Measurements from ENCODE around the gene HYLS1.

HYLS1 gene

GRCh38 chr11:125925804-125926203, 38.3 kb downstream of the HYLS1 start:
- no peak overlapping the region for H3K4me3 ChIP-seq (ENCODE audit: low read depth, low read length)
- TF ChIP-seq CTCF (IDR thresholded peaks at IDR 0.05; ENCODE audit: control insufficient read depth, extremely low read depth, insufficient read depth) = no peak
- no peak for DNase-seq (ENCODE audit: low read depth)

DNA sequence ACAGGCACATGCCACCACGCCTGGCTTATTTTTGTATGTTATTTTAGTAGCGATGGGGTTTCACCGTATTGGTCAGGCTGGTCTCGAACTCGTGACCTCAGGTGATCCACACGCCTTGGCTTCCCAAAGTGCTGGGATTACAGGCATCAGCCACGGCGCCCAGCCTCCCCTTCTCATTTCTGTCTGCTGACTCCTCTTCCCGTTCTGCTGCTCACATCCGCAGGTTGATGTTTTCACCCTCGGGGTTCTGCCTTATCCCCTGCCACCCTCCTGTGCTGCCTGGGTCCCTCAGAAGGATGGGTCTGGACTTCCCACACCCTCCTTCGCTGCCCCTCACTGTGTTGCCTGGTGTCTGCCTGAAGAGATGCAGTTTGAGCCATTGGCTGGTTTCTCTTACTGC, 39.2 kb downstream of the HYLS1 start:
- DNase-seq (ENCODE audit: low read depth) = no peak
- TF ChIP-seq CTCF (IDR thresholded peaks at IDR 0.05; ENCODE audit: control insufficient read depth, extremely low read depth, insufficient read depth) = no peak
- no peak overlapping the region for H3K4me3 ChIP-seq (ENCODE audit: low read depth, low read length)

DNA sequence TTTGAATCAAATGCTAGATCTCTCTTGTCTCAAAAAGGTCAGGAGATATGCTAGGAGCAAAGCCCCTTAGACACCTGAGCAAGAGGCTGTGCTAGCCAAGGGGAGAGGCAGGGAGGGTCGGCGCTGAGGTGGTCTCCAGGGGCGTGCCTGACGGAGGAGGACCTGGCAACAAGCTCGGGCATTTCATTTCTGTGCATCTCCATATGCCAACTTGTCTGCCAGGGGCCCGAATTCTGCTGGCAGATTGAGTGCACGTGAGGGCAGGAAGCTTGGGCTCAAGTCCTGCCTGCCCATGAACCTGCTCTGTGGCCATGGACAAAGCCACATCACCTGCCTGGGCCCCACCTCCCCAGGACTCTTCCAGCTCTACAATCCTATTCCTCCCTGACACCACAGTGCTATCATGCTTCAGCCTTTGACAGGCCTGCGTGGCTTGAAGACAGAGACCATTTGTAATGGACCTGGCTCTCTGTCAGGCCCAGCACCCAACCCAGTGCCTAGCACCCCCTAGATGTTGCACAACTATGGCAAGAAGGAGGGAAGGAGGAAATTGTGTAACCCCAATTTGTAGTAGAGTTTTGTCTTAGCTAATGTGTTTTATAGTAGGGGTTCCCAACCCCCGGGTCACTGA, 42.1 kb downstream of the HYLS1 start:
- DNase-seq (ENCODE audit: low read depth) = no peak
- TF ChIP-seq CTCF (IDR thresholded peaks at IDR 0.05; ENCODE audit: control insufficient read depth, extremely low read depth, insufficient read depth) = no peak
- no peak overlapping the region for H3K4me3 ChIP-seq (ENCODE audit: low read depth, low read length)

DNA sequence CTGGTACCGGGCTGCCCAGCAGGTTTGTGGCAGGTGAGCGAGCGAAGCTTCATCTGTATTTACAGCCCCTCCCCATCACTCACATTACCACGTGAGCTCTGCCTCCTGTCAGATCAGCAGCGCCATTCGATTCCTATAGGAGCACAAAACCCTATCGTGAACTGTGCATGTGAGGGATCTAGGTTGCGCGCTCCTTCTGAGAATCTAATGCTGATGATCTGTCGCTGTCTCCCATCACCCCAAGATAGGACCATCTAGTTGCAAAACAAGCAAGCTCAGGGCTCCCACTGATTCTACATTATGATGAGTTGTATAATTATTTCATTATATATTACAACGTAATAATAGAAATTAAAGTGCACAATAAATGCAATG, 42.6 kb downstream of the HYLS1 start:
- no peak for DNase-seq (ENCODE audit: low read depth)
- H3K4me3 ChIP-seq (ENCODE audit: low read depth, low read length) = no peak overlapping the region
- TF ChIP-seq CTCF (IDR thresholded peaks at IDR 0.05; ENCODE audit: control insufficient read depth, extremely low read depth, insufficient read depth) = no peak

DNA sequence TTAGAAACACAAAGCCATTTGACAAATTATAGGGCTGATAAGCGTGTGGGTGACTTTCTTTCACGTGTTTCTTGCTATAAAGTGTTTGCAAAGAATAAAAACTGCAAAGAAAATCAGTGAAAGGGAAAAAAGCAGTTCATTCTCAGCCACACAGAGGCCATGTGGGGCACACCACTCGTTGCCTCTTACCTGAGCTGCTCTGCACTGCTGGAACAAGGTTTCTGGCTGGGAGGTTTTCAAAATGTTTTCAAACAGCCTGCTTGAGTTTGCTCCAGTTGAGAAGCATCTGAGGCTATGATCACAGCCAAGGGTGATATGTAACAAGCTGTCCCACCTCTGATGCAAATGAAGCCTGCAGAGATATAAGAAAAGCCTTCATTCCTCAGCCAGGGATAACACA, 43.6 kb downstream of the HYLS1 start:
- no peak for TF ChIP-seq CTCF (IDR thresholded peaks at IDR 0.05; ENCODE audit: control insufficient read depth, extremely low read depth, insufficient read depth)
- no peak overlapping the region for H3K4me3 ChIP-seq (ENCODE audit: low read depth, low read length)
- DNase-seq (ENCODE audit: low read depth) = no peak

DNA sequence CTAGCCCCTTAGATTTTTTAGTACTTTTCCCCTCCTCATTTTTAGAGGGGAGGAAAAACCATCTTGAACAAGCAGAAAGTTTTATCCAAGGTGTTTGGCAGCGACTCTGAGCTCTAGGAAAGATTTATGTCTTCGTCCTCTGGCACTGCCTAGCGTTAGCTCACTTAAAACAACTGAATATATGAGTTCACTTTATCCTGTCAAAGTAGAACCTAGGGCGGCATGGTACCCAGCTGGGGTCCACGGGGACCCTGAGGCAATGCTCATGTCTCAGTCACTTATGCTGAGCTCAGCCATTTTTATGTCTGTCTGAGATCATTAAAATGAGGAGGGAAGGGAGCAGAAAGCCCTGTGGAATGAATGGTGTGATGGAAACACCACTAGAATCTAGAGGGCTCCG, 44.2 kb downstream of the HYLS1 start:
- TF ChIP-seq CTCF (IDR thresholded peaks at IDR 0.05; ENCODE audit: control insufficient read depth, extremely low read depth, insufficient read depth) = no peak

DNA sequence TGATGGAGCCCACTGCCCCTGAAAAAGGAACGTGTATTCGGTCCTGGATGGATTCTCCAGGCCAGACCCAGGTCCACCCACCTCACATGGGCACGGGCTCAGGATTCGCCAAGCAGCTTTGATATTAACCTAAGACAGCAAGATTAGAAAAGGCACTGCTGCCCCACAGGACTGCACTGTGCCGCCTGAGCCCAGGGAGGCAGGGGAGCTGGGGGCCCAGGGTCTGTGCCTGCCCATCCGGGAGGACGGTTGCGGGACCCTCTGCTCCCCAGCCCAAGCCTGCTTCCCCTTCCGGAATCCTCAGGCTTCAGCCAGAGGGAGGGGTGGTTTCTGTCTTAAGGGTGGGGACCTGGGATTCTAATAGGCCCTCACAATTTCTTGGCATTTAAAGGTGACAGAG, 44.8 kb downstream of the HYLS1 start:
- no peak for DNase-seq (ENCODE audit: low read depth)
- TF ChIP-seq CTCF (IDR thresholded peaks at IDR 0.05; ENCODE audit: control insufficient read depth, extremely low read depth, insufficient read depth) = no peak
- no peak overlapping the region for H3K4me3 ChIP-seq (ENCODE audit: low read depth, low read length)

More for the DNA sequence above, 44.2 kb downstream of the HYLS1 start:
- no peak overlapping the region for H3K4me3 ChIP-seq (ENCODE audit: low read depth, low read length)
- DNase-seq (ENCODE audit: low read depth) = no peak

All from LNCaP clone FGC (cell line).